CD14-positive monocyte (primary cell): Measurements from ENCODE around the gene SULT1E1. TPM values are rescaled to one million over a fixed set of nuclear protein-coding genes. Genes with fewer than 3 reads are reported as not detected.

ENCODE experiments used
- DNase-seq, 3 donors: peaks; one replicate each; pipeline ENCODE4 v3.0.0-alpha.2; 2011 to 2022
- H2AFZ ChIP-seq: 2 replicates; pipeline ENCODE4 v1.6.0; 2012; ENCODE audit warnings: mild to moderate bottlenecking, low read depth, low read length, inconsistent platforms; ENCODE audit not compliant: insufficient read depth, poor library complexity, severe bottlenecking
- H3K27ac ChIP-seq, 2 donors: 1 replicate in 1 of 2; 2 replicates in 1 of 2; pipeline ENCODE4 v1.5.1; 2012 to 2013; ENCODE audit warnings: low read length in 2 of 2, control low read depth in 1 of 2, inconsistent platforms in 1 of 2, low read depth in 1 of 2, mild to moderate bottlenecking in 1 of 2
- H3K27me3 ChIP-seq, 2 donors: one replicate each; pipeline versions ENCODE4 v1.6.0 to v1.6.1; 2011 to 2013; ENCODE audit warnings: low read length in 2 of 2; ENCODE audit not compliant: control insufficient read depth in 2 of 2, insufficient read depth in 2 of 2
- H3K36me3 ChIP-seq, 2 donors: replicated peaks in 1 of 2; 1 replicate in 1 of 2; 2 replicates in 1 of 2; pipeline versions ENCODE4 v1.5.1 to v1.6.1; 2012 to 2013; ENCODE audit warnings: low read length in 2 of 2, control low read depth in 1 of 2, inconsistent platforms in 1 of 2, mild to moderate bottlenecking in 1 of 2; ENCODE audit not compliant: insufficient read depth in 2 of 2, control insufficient read depth in 1 of 2
- H3K4me1 ChIP-seq, 2 donors: 1 replicate in 1 of 2; 2 replicates in 1 of 2; pipeline versions ENCODE4 v1.5.1 to v1.6.1; 2012 to 2013; ENCODE audit warnings: low read length in 2 of 2, control low read depth in 1 of 2, inconsistent platforms in 1 of 2, mild to moderate bottlenecking in 1 of 2, moderate library complexity in 1 of 2; ENCODE audit not compliant: insufficient read depth in 2 of 2, control insufficient read depth in 1 of 2
- H3K4me2 ChIP-seq: replicated peaks from 2 replicates; pipeline ENCODE3; 2012; ENCODE audit warnings: low read length, moderate library complexity, mild to moderate bottlenecking; ENCODE audit not compliant: poor library complexity, severe bottlenecking; ENCODE audit errors: extremely low read depth
- H3K4me3 ChIP-seq, 3 experiments: fragments of 200-600 bp in 1 of 3; sonication (generic) in 1 of 3; replicated peaks in 1 of 3; 1 replicate in 2 of 3; 2 replicates in 1 of 3; pipeline ENCODE4 v1.5.1; 2011 to 2013; ENCODE audit warnings: low read length in 3 of 3, mild to moderate bottlenecking in 3 of 3, control low read depth in 2 of 3, low read depth in 2 of 3, inconsistent platforms in 1 of 3, moderate library complexity in 1 of 3
- H3K79me2 ChIP-seq: 2 replicates; pipeline ENCODE4 v1.6.0; 2012; ENCODE audit warnings: mild to moderate bottlenecking, control low read depth, inconsistent platforms, low read length, moderate library complexity; ENCODE audit not compliant: insufficient read depth
- H3K9ac ChIP-seq: 2 replicates; pipeline ENCODE4 v1.6.0; 2017; ENCODE audit warnings: low read length, mild to moderate bottlenecking; ENCODE audit not compliant: insufficient read depth, poor library complexity, severe bottlenecking
- H3K9me3 ChIP-seq, 2 donors: replicated peaks in 1 of 2; 1 replicate in 1 of 2; 2 replicates in 1 of 2; pipeline versions ENCODE4 v1.5.1 to v1.6.1; 2012 to 2013; ENCODE audit warnings: low read length in 2 of 2, control low read depth in 1 of 2; ENCODE audit not compliant: control insufficient read depth in 1 of 2, insufficient read depth in 1 of 2
- H4K20me1 ChIP-seq: 2 replicates; pipeline ENCODE4 v1.6.0; 2012; ENCODE audit warnings: mild to moderate bottlenecking, low read length, control low read depth, moderate library complexity; ENCODE audit not compliant: insufficient read depth
- H3K27ac Mint-ChIP-seq, 7 donors: one replicate each; pipeline ENCODE4 v1.8.0; 2020; ENCODE audit warnings: mild to moderate bottlenecking in 7 of 7, mixed read lengths in 7 of 7, moderate library complexity in 6 of 7, inconsistent platforms in 2 of 7
- H3K27me3 Mint-ChIP-seq, 3 donors: one replicate each; pipeline ENCODE4 v1.8.0; 2021 to 2022; ENCODE audit warnings: low read depth in 3 of 3, mild to moderate bottlenecking in 3 of 3, mixed read lengths in 3 of 3, moderate library complexity in 3 of 3, inconsistent platforms in 1 of 3
- H3K36me3 Mint-ChIP-seq, 2 donors: one replicate each; pipeline ENCODE4 v1.8.0; 2020; ENCODE audit warnings: mixed read lengths in 2 of 2, inconsistent platforms in 1 of 2, mild to moderate bottlenecking in 1 of 2
- H3K4me1 Mint-ChIP-seq: one replicate; pipeline ENCODE4 v1.8.0; 2020; ENCODE audit warnings: mild to moderate bottlenecking, mixed read lengths
- H3K4me3 Mint-ChIP-seq, 2 donors: one replicate each; pipeline ENCODE4 v1.8.0; 2020; ENCODE audit warnings: mild to moderate bottlenecking in 2 of 2, mixed read lengths in 2 of 2, moderate library complexity in 1 of 2
- H3K9me3 Mint-ChIP-seq, 7 donors: one replicate each; pipeline ENCODE4 v1.8.0; 2020 to 2022; ENCODE audit warnings: mixed read lengths in 7 of 7, mild to moderate bottlenecking in 6 of 7, moderate library complexity in 6 of 7, inconsistent platforms in 2 of 7
- WGBS: methylation state at CpG from one replicate; pipeline ENCODE4 v1.1.5; 2013; ENCODE audit warnings: missing lambda C conversion rate; ENCODE audit not compliant: insufficient coverage; 5-methylcytosine and 5-hydroxymethylcytosine counted together
- intact Hi-C, 2 donors: fragments of 100-400 bp; cut with micrococcal nuclease; formaldehyde crosslinking; loops; one replicate each; pipeline versions ENCODE4 v1.15.0 to v1.15.1; 2023
- polyA plus RNA-seq, 3 donors: library from polyadenylated mRNA; depleted of rRNA in 1 of 3; unstranded in 2 of 3; stranded (reverse) in 1 of 3; fragments of 300-500 nt in 2 of 3; fragments of >200 nt in 1 of 3; fragmentation: Illumina TruSeq in 2 of 3; gene quantifications; 1 replicate in 2 of 3; 2 replicates in 1 of 3; pipeline ENCODE4 v1.2.3, GENCODE V29; 2012 to 2021
- TF ChIP-seq, protein P1 (sequence below): fragments of 200-600 bp; IDR thresholded peaks from one replicate; pipeline ENCODE4 v1.8.0; 2022; ENCODE audit warnings: antibody characterized with exemption, mild to moderate bottlenecking

Gene SULT1E1
- polyA plus RNA-seq, 3 donors = not detected

DNA sequence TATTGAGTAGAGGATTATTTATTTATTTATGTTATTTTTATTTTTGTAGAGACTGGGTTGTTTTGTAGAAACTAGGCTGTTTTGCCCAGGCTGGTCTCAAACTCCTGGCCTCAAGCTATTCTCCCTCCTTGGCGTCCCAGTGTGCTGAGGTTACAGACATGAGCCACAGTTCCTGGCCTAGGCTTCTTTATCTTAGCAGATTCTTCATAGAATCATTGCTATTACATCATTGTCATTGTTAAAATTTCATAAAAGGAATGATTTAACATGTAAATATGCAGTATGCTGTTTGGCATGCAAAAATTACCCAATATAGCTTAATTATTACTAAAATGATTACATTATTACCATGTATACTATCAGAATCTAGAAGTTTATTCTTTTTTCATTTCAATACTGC lies 24.2 kb downstream of the SULT1E1 start:
- Mint-ChIP-seq H3K27me3 (no peaks in the 10 kb centered on the region), H3K9me3 (peaks cover 0 to 12% (median 6%) of the 10 kb centered on the region in 7 donors), H3K27ac (no peak overlapping the region), H3K36me3 (no peaks in the 10 kb centered on the region), H3K4me3 (no peak overlapping the region), H3K4me1 (peaks cover 23% of the 10 kb centered on the region)
- Histone ChIP-seq H3K9ac (no peak overlapping the region), H3K36me3 (no peaks in the 10 kb centered on the region), H3K79me2 (no peaks in the 10 kb centered on the region), H4K20me1 (no peaks in the 10 kb centered on the region), H2AFZ (no peak overlapping the region), H3K27me3 (no peaks in the 10 kb centered on the region), H3K9me3 (peaks cover 0 to 7% of the 10 kb centered on the region in 2 donors), H3K4me3 (no peak overlapping the region), H3K4me1 (peaks cover 19 to 20% of the 10 kb centered on the region in 2 donors), H3K27ac (no peak overlapping the region), H3K4me2 (no peak overlapping the region)
- intact Hi-C loops = no loop called here
- TF ChIP-seq, protein P1, sequence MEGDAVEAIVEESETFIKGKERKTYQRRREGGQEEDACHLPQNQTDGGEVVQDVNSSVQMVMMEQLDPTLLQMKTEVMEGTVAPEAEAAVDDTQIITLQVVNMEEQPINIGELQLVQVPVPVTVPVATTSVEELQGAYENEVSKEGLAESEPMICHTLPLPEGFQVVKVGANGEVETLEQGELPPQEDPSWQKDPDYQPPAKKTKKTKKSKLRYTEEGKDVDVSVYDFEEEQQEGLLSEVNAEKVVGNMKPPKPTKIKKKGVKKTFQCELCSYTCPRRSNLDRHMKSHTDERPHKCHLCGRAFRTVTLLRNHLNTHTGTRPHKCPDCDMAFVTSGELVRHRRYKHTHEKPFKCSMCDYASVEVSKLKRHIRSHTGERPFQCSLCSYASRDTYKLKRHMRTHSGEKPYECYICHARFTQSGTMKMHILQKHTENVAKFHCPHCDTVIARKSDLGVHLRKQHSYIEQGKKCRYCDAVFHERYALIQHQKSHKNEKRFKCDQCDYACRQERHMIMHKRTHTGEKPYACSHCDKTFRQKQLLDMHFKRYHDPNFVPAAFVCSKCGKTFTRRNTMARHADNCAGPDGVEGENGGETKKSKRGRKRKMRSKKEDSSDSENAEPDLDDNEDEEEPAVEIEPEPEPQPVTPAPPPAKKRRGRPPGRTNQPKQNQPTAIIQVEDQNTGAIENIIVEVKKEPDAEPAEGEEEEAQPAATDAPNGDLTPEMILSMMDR = no peak
- WGBS = no CpG with 5 or more reads among the region's 1 CpG
- no peak for DNase-seq

DNA sequence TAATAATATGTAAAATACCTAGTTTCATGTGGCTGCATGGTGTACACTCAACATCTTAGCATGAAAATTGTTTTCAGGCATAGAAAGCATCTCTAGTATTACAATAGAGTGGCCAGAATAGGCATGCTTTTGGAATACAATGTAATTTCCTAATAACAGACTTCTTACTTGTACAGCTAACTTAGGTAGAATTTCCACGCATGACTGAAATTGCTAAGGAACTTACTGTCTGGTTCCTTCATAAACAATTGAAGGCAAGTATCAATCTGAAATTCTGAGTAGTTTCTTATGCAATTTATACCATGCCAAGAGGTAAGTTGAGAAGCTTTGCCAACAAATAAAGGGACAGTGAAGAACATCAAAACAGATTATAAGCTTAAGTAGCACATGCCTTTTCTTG lies 26.7 kb downstream of the SULT1E1 start:
- Mint-ChIP-seq H3K4me3 (no peak overlapping the region), H3K27ac (no peak overlapping the region), H3K4me1 (peaks cover 29% of the 10 kb centered on the region), H3K27me3 (no peaks in the 10 kb centered on the region), H3K36me3 (peaks cover 0 to 2% of the 10 kb centered on the region in 2 donors), H3K9me3 (peaks cover 0 to 15% (median 10%) of the 10 kb centered on the region in 7 donors)
- Histone ChIP-seq H3K4me3 (no peak overlapping the region), H3K36me3 (no peaks in the 10 kb centered on the region), H3K4me1 (peaks cover 23 to 24% of the 10 kb centered on the region in 2 donors), H2AFZ (no peak overlapping the region), H3K27me3 (no peaks in the 10 kb centered on the region), H3K27ac (no peak overlapping the region), H3K4me2 (no peak overlapping the region), H4K20me1 (no peaks in the 10 kb centered on the region), H3K9me3 (peaks cover 0 to 7% of the 10 kb centered on the region in 2 donors), H3K9ac (no peak overlapping the region), H3K79me2 (no peaks in the 10 kb centered on the region)
- no peak for DNase-seq
- TF ChIP-seq, protein P1 = no peak
- WGBS = no CpG with 5 or more reads among the region's 1 CpG
- intact Hi-C loops = no loop called here
